Esophagus squamous epithelium (tissue), 4 donors: Measurements from ENCODE around the gene PRPF38A.
"Not testable (repeated sequence)": the region's sequence is repeated elsewhere in the genome, so short reads cannot be mapped to it uniquely, and the experiment has no call there.

Source experiments
- CTCF ChIP-seq, 6 experiments: fragments of 450-650 bp in 4 of 6; fragments of 200-600 bp in 2 of 6; sonication (generic) in 2 of 6; IDR thresholded peaks; one replicate each; pipeline ENCODE4 v1.5.1; 2016 to 2019; ENCODE audit warnings: antibody characterized with exemption in 6 of 6, mild to moderate bottlenecking in 4 of 6, moderate library complexity in 4 of 6
- POLR2A ChIP-seq, 4 donors: fragments of 450-650 bp; IDR thresholded peaks; one replicate each; pipeline ENCODE4 v1.6.1; 2017; ENCODE audit warnings: antibody characterized with exemption in 4 of 4, mild to moderate bottlenecking in 4 of 4, moderate library complexity in 3 of 4

- TF ChIP-seq CTCF, POLR2A (IDR thresholded peaks at IDR 0.05): not testable (repeated sequence)
These were observed 34.6 kb upstream of the PRPF38A start for GRCh38 chr1:52369851-52370250.
